Mesenchymal stem cell (in vitro differentiated cells and primary cell): ENCODE results near the gene RASEF.

Experiments used
- DNase-seq: peaks from one replicate; pipeline ENCODE4 v3.0.0-alpha.2; 2013
- H2AFZ ChIP-seq: one replicate; pipeline ENCODE4 v1.6.1; 2013; ENCODE audit warnings: low read depth, mild to moderate bottlenecking, control low read depth, inconsistent platforms, low read length, moderate library complexity
- H2AK5ac ChIP-seq: 2 replicates; pipeline ENCODE4 v1.6.1; 2013; ENCODE audit warnings: low read length, moderate library complexity, mild to moderate bottlenecking, inconsistent platforms; ENCODE audit not compliant: severe bottlenecking
- H2BK120ac ChIP-seq: one replicate; pipeline ENCODE4 v1.6.1; 2013; ENCODE audit warnings: low read depth, mild to moderate bottlenecking, inconsistent platforms, low read length, moderate library complexity
- H2BK12ac ChIP-seq, 2 experiments: one replicate each; pipeline ENCODE4 v1.6.1; 2013; ENCODE audit warnings: inconsistent platforms in 2 of 2, low read length in 2 of 2, mild to moderate bottlenecking in 2 of 2, moderate library complexity in 2 of 2, control low read depth in 1 of 2
- H2BK15ac ChIP-seq: one replicate; pipeline ENCODE4 v1.6.1; 2013; ENCODE audit warnings: mild to moderate bottlenecking, low read depth, inconsistent platforms; ENCODE audit not compliant: poor library complexity, severe bottlenecking
- H2BK5ac ChIP-seq: 2 replicates; pipeline ENCODE4 v1.6.1; 2013; ENCODE audit warnings: low read depth, mild to moderate bottlenecking, low read length, control low read depth, inconsistent platforms; ENCODE audit not compliant: poor library complexity, severe bottlenecking
- H3K14ac ChIP-seq, 2 experiments: one replicate each; pipeline ENCODE4 v1.6.1; 2013; ENCODE audit warnings: inconsistent platforms in 2 of 2, low read length in 2 of 2, control low read depth in 1 of 2, mild to moderate bottlenecking in 1 of 2, moderate library complexity in 1 of 2
- H3K18ac ChIP-seq, 2 experiments: one replicate each; pipeline ENCODE4 v1.6.1; 2013; ENCODE audit warnings: inconsistent platforms in 2 of 2, low read length in 2 of 2, control low read depth in 1 of 2, low read depth in 1 of 2, mild to moderate bottlenecking in 1 of 2
- H3K23ac ChIP-seq, 2 experiments: one replicate each; pipeline ENCODE4 v1.6.1; 2013; ENCODE audit warnings: inconsistent platforms in 2 of 2, low read length in 2 of 2, mild to moderate bottlenecking in 2 of 2, moderate library complexity in 2 of 2, control low read depth in 1 of 2
- H3K27ac ChIP-seq: 2 replicates; pipeline ENCODE4 v1.5.1; 2013; ENCODE audit warnings: mild to moderate bottlenecking, moderate library complexity, low read length, control low read depth, inconsistent platforms; ENCODE audit not compliant: poor library complexity, severe bottlenecking
- H3K27me3 ChIP-seq, 2 experiments: 2 replicates each; pipeline versions ENCODE4 v1.6.1 to v1.7.0; 2013; ENCODE audit warnings: low read length in 2 of 2, mild to moderate bottlenecking in 2 of 2, moderate library complexity in 2 of 2, control low read depth in 1 of 2, inconsistent platforms in 1 of 2; ENCODE audit not compliant: control insufficient read depth in 1 of 2, insufficient read depth in 1 of 2
- H3K36me3 ChIP-seq, 2 experiments: 2 replicates each; pipeline versions ENCODE4 v1.6.1 to v1.7.0; 2013; ENCODE audit warnings: low read length in 2 of 2, control low read depth in 1 of 2, inconsistent platforms in 1 of 2, low read depth in 1 of 2, mild to moderate bottlenecking in 1 of 2; ENCODE audit not compliant: insufficient read depth in 2 of 2, control insufficient read depth in 1 of 2
- H3K4ac ChIP-seq, 2 experiments: one replicate each; pipeline ENCODE4 v1.6.1; 2013; ENCODE audit warnings: inconsistent platforms in 2 of 2, low read length in 2 of 2, mild to moderate bottlenecking in 2 of 2, moderate library complexity in 2 of 2, control low read depth in 1 of 2, low read depth in 1 of 2
- H3K4me1 ChIP-seq: 2 replicates; pipeline ENCODE4 v1.6.1; 2013; ENCODE audit warnings: low read depth, low read length, control low read depth; ENCODE audit not compliant: control insufficient read depth, insufficient read depth
- H3K4me2 ChIP-seq: 2 replicates; pipeline ENCODE4 v1.6.1; 2013; ENCODE audit warnings: low read length, mild to moderate bottlenecking, inconsistent platforms; ENCODE audit not compliant: poor library complexity, severe bottlenecking
- H3K4me3 ChIP-seq, 2 experiments: 2 replicates each; pipeline versions ENCODE4 v1.5.1 to v1.7.0; 2013; ENCODE audit warnings: low read length in 2 of 2, mild to moderate bottlenecking in 2 of 2, control low read depth in 1 of 2, low read depth in 1 of 2; ENCODE audit not compliant: insufficient read depth in 1 of 2
- H3K79me1 ChIP-seq: replicated peaks from 2 replicates; pipeline ENCODE4 v1.6.1; 2013; ENCODE audit warnings: mild to moderate bottlenecking, control low read depth, low read length, inconsistent platforms; ENCODE audit not compliant: poor library complexity, severe bottlenecking
- H3K9ac ChIP-seq: 2 replicates; pipeline ENCODE4 v1.7.0; 2013; ENCODE audit warnings: mild to moderate bottlenecking, low read length, moderate library complexity
- H3K9me3 ChIP-seq: 2 replicates; pipeline ENCODE4 v1.7.0; 2013; ENCODE audit warnings: mild to moderate bottlenecking, low read length; ENCODE audit not compliant: control insufficient read depth
- H4K8ac ChIP-seq: one replicate; pipeline ENCODE4 v1.6.1; 2013; ENCODE audit warnings: inconsistent platforms, mild to moderate bottlenecking, low read length, moderate library complexity
- H4K91ac ChIP-seq: one replicate; pipeline ENCODE4 v1.6.1; 2013; ENCODE audit warnings: mild to moderate bottlenecking, low read length, inconsistent platforms
- WGBS: methylation state at CpG from one replicate; pipeline ENCODE4 v1.1.7; 2013; ENCODE audit warnings: mixed read lengths; 5-methylcytosine and 5-hydroxymethylcytosine counted together

The RASEF gene

GRCh38 chr9:83002329-83002728, 60.6 kb downstream of the RASEF start:
- no peaks in the 10 kb centered on the region for H3K4me1 ChIP-seq

DNA sequence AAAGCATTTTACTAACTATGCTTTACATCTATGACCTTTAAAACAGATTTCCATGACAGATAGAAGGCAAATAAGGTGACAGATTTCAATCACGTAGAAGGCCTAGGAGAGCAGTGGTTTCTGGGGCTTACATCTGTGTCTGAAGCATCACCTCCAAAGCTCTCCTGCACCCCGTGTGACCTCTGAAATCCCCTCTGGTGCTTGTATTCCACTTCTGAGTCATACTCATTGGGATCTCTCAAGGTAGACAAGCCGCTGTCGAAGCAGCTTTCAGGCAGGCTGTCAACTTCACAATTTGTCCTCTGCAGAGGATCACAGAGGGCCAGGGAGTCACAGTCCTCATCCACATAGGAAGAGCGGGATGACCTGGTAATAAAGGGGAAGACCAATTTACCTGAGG, 62.2 kb downstream of the RASEF start:
- no peak overlapping the region for H3K4me3 ChIP-seq
- no peaks in the 10 kb centered on the region for H3K27me3 ChIP-seq
- H3K14ac ChIP-seq: no peak overlapping the region
- no peak overlapping the region for H4K91ac ChIP-seq
- H3K23ac ChIP-seq: no peak overlapping the region
- no peak overlapping the region for H3K18ac ChIP-seq
- H2AFZ ChIP-seq: no peak overlapping the region
- H4K8ac ChIP-seq: no peak overlapping the region
- H2BK15ac ChIP-seq: no peak overlapping the region
- no peak overlapping the region for H2BK5ac ChIP-seq
- H3K4me1 ChIP-seq: no peaks in the 10 kb centered on the region
- no peak for DNase-seq
- no peak overlapping the region for H3K27ac ChIP-seq
- no peaks in the 10 kb centered on the region for H3K79me1 ChIP-seq
- H3K4ac ChIP-seq: no peak overlapping the region
- WGBS: 95% methylated on average over 5 of the region's 5 CpGs
- no peak overlapping the region for H2AK5ac ChIP-seq
- H3K9me3 ChIP-seq: no peaks in the 10 kb centered on the region
- H3K36me3 ChIP-seq: no peaks in the 10 kb centered on the region
- no peak overlapping the region for H3K4me2 ChIP-seq
- no peak overlapping the region for H3K9ac ChIP-seq
- no peak overlapping the region for H2BK12ac ChIP-seq
- H2BK120ac ChIP-seq: no peak overlapping the region

More at GRCh38 chr9:83002329-83002728, 60.6 kb downstream of the RASEF start:
- Histone ChIP-seq H2AFZ (no peak overlapping the region), H3K4me3 (no peak overlapping the region), H3K4me2 (no peak overlapping the region), H3K36me3 (no peaks in the 10 kb centered on the region), H2BK12ac (no peak overlapping the region), H3K4ac (no peak overlapping the region), H3K14ac (no peak overlapping the region), H3K9me3 (no peaks in the 10 kb centered on the region), H3K27ac (no peak overlapping the region), H4K91ac (no peak overlapping the region), H3K9ac (no peak overlapping the region), H2BK15ac (no peak overlapping the region), H3K79me1 (no peaks in the 10 kb centered on the region), H3K23ac (no peak overlapping the region), H2BK5ac (no peak overlapping the region), H4K8ac (no peak overlapping the region), H3K27me3 (no peaks in the 10 kb centered on the region), H3K18ac (no peak overlapping the region), H2AK5ac (no peak overlapping the region), H2BK120ac (no peak overlapping the region)
- no peak for DNase-seq
- no CpG with 5 or more reads among the region's 2 CpGs for WGBS

DNA sequence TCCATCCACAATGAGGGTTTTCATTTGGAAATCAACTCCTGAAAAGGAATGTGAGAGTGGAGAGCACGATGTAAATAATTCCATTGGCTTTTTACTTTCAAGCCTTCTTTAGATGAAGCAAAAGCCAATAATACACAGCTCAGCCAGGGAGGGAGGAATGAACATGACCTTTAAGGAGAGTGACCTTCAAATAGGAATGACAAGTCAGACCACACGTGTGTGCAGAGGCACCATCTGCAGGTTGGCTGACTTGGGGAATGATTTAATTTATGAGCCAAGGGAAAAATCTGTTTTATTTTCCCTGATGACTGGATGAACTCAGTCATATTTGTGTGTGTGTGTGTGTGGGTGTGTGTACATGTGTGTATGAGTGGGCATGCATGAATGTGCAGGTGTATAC, 64.5 kb downstream of the RASEF start:
- H3K9me3 ChIP-seq: no peaks in the 10 kb centered on the region
- no peak overlapping the region for H2AFZ ChIP-seq
- H3K4me1 ChIP-seq: no peaks in the 10 kb centered on the region
- no peak overlapping the region for H2BK120ac ChIP-seq
- H4K91ac ChIP-seq: no peak overlapping the region
- H4K8ac ChIP-seq: no peak overlapping the region
- H3K9ac ChIP-seq: no peak overlapping the region
- H3K79me1 ChIP-seq: no peaks in the 10 kb centered on the region
- no peak for DNase-seq
- no peak overlapping the region for H3K4me2 ChIP-seq
- 68% methylated on average over 2 of the region's 2 CpGs for WGBS
- H2BK5ac ChIP-seq: no peak overlapping the region
- H2BK15ac ChIP-seq: no peak overlapping the region
- H3K4me3 ChIP-seq: no peak overlapping the region
- H3K18ac ChIP-seq: no peak overlapping the region
- no peak overlapping the region for H3K27ac ChIP-seq
- no peaks in the 10 kb centered on the region for H3K27me3 ChIP-seq
- no peak overlapping the region for H3K4ac ChIP-seq
- H2BK12ac ChIP-seq: no peak overlapping the region
- H3K23ac ChIP-seq: no peak overlapping the region
- H3K14ac ChIP-seq: no peak overlapping the region
- H3K36me3 ChIP-seq: no peaks in the 10 kb centered on the region
- H2AK5ac ChIP-seq: no peak overlapping the region

DNA sequence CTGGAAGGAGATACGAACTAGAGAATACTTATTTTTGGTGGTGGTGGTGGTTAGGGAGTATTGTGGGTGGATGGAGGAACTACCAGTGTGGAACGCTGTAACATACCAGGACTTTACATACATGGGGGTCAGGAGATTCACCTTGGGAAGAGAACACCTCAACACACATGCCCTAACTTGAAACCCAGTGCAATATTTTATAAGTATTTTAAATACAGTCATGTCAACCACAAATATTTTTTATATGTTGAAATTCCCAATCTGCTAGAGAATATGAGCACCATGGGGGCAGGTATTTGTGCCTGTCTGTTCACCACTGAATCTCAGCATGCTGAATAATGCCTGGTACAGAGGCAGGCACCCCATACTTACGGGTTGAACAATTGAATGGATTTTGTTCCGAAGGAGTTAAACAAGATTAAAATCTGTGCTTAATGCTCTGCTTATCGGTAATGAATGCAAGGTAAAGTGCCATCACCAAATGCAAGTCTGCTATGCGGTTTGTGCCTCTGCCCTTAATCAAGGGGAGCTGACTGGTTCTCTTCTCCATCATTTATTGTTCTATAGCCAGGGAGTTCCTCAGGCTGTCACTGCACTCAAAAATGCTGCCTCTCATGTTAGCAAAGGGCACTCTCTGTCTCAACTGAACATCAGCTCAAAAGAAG, 65.3 kb downstream of the RASEF start:
- H3K36me3 ChIP-seq: no peaks in the 10 kb centered on the region
- no peak overlapping the region for H2BK120ac ChIP-seq
- H3K14ac ChIP-seq: no peak overlapping the region
- H2BK5ac ChIP-seq: no peak overlapping the region
- WGBS: over 99% methylated on average over 6 of the region's 6 CpGs
- DNase-seq: no peak
- H2BK12ac ChIP-seq: no peak overlapping the region
- no peak overlapping the region for H3K9ac ChIP-seq
- no peaks in the 10 kb centered on the region for H3K4me1 ChIP-seq
- H2BK15ac ChIP-seq: no peak overlapping the region
- no peak overlapping the region for H3K23ac ChIP-seq
- no peak overlapping the region for H3K4ac ChIP-seq
- no peak overlapping the region for H4K91ac ChIP-seq
- no peak overlapping the region for H3K4me2 ChIP-seq
- H2AFZ ChIP-seq: no peak overlapping the region
- H3K79me1 ChIP-seq: no peaks in the 10 kb centered on the region
- H4K8ac ChIP-seq: no peak overlapping the region
- H3K27ac ChIP-seq: no peak overlapping the region
- no peak overlapping the region for H3K18ac ChIP-seq
- no peak overlapping the region for H3K4me3 ChIP-seq
- no peak overlapping the region for H2AK5ac ChIP-seq
- no peaks in the 10 kb centered on the region for H3K9me3 ChIP-seq
- no peaks in the 10 kb centered on the region for H3K27me3 ChIP-seq
